K562 (cell line): Measurements from ENCODE around the gene SLC9A3.

Source experiments
- CBX1 ChIP-seq: sonication (generic); IDR thresholded peaks from 2 replicates; pipeline ENCODE4 v1.6.1; 2016; ENCODE audit warnings: antibody characterized with exemption, low read depth, mild to moderate bottlenecking
- CEBPB ChIP-seq: fragments of 450-650 bp; IDR thresholded peaks from 2 replicates; pipeline ENCODE4 v1.6.1; 2016; ENCODE audit warnings: missing genetic modification characterization, missing compliant biosample characterization
- GABPA ChIP-seq: fragments of 200-800 bp; sonication (Bioruptor generic); conservative IDR thresholded peaks from 2 replicates; pipeline ENCODE4 v1.6.1; 2016; ENCODE audit warnings: low read depth, missing genetic modification characterization, missing compliant biosample characterization
- MAFK ChIP-seq: IDR thresholded peaks from 2 replicates; pipeline ENCODE4 v1.6.1; 2011; ENCODE audit warnings: low read length, improper control_type of control experiment
- OTX1 ChIP-seq: fragments of 450-650 bp; formaldehyde crosslinking; IDR thresholded peaks from 2 replicates; pipeline ENCODE4 v1.4.0; 2022; ENCODE audit warnings: mild to moderate bottlenecking
- POLR2AphosphoS5 ChIP-seq: IDR thresholded peaks from 2 replicates; pipeline ENCODE4 v1.6.1; 2011; ENCODE audit warnings: mild to moderate bottlenecking, low read depth, low read length, moderate library complexity; ENCODE audit not compliant: control insufficient read depth, insufficient read depth
- POLR2H ChIP-seq: IDR thresholded peaks from 2 replicates; pipeline ENCODE4 v1.6.1; 2016; ENCODE audit warnings: missing genetic modification characterization, low read depth, mild to moderate bottlenecking, control low read depth, missing compliant biosample characterization, moderate library complexity
- ZFP36 ChIP-seq: fragments of 150-350 bp; IDR thresholded peaks from 2 replicates; pipeline ENCODE4 v1.6.1; 2018; ENCODE audit warnings: low read length, low read depth; ENCODE audit not compliant: partially characterized antibody
- TF ChIP-seq, protein P1 (sequence below), 3 experiments: IDR thresholded peaks in 2 of 3; conservative IDR thresholded peaks in 1 of 3; 2 replicates each; pipeline ENCODE4 v1.5.1; 2011 to 2012; ENCODE audit warnings: low read length in 3 of 3, mild to moderate bottlenecking in 3 of 3, control low read depth in 2 of 3, improper control_type of control experiment in 1 of 3, inconsistent platforms in 1 of 3, low read depth in 1 of 3, mixed read lengths in 1 of 3, moderate library complexity in 1 of 3; ENCODE audit not compliant: insufficient read depth in 2 of 3
- TF ChIP-seq, protein P2 (sequence below): sonication (generic); formaldehyde crosslinking; IDR thresholded peaks from 2 replicates; pipeline ENCODE4 v1.9.0; 2022; ENCODE audit warnings: mild to moderate bottlenecking, missing genetic modification reagents
- TF ChIP-seq, protein P3 (sequence below): sonication (generic); formaldehyde crosslinking; IDR thresholded peaks from 2 replicates; pipeline ENCODE4 v1.8.0; 2022; ENCODE audit warnings: missing genetic modification reagents, mild to moderate bottlenecking, borderline replicate concordance
- TF ChIP-seq, protein P4 (sequence below): fragments of 450-650 bp; IDR thresholded peaks from 2 replicates; pipeline ENCODE4 v1.6.1; 2016; ENCODE audit warnings: low read depth
- TF ChIP-seq, protein P5 (sequence below), 2 experiments: IDR thresholded peaks in 1 of 2; conservative IDR thresholded peaks in 1 of 2; 2 replicates each; pipeline ENCODE4 v1.6.1; 2016; ENCODE audit warnings: low read depth in 2 of 2, mild to moderate bottlenecking in 1 of 2, missing compliant biosample characterization in 1 of 2, missing genetic modification characterization in 1 of 2, moderate library complexity in 1 of 2

DNA sequence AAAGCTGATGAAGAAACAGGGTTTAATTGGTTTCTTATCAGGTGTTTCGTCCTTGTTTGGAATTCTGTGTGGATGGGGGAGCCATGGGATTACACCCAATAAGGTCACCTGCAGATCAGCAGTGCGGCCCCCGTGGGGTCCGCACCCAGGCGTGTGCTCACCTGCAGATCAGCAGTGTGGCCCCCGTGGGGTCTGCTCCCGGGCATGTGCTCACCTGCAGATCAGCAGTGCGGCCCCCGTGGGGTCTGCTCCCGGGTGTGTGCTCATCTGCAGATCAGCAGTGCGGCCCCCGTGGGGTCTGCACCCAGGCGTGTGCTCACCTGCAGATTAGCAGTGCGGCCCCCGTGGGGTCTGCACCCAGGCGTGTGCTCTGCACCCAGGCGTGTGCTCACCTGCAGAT lies 46.2 kb upstream of the SLC9A3 start:
- TF ChIP-seq, protein P1, sequence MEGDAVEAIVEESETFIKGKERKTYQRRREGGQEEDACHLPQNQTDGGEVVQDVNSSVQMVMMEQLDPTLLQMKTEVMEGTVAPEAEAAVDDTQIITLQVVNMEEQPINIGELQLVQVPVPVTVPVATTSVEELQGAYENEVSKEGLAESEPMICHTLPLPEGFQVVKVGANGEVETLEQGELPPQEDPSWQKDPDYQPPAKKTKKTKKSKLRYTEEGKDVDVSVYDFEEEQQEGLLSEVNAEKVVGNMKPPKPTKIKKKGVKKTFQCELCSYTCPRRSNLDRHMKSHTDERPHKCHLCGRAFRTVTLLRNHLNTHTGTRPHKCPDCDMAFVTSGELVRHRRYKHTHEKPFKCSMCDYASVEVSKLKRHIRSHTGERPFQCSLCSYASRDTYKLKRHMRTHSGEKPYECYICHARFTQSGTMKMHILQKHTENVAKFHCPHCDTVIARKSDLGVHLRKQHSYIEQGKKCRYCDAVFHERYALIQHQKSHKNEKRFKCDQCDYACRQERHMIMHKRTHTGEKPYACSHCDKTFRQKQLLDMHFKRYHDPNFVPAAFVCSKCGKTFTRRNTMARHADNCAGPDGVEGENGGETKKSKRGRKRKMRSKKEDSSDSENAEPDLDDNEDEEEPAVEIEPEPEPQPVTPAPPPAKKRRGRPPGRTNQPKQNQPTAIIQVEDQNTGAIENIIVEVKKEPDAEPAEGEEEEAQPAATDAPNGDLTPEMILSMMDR (IDR thresholded peaks at IDR 0.05 in 2 of 3, conservative IDR thresholded peaks at IDR 0.05 in 1 of 3; ENCODE audit: insufficient read depth in 2 of 3, low read depth in 1 of 3, low read length in 3 of 3): no peak
- TF ChIP-seq CEBPB (tag) (no peak), GABPA (tag) (no peak), OTX1 (CRISPR knock-in tag) (no peak), POLR2H (tag) (no peak), ZFP36 (no peak), MAFK (no peak), POLR2AphosphoS5 (no peak), CBX1 (no peak)
- TF ChIP-seq, protein P2, sequence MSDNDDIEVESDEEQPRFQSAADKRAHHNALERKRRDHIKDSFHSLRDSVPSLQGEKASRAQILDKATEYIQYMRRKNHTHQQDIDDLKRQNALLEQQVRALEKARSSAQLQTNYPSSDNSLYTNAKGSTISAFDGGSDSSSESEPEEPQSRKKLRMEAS (CRISPR knock-in tag): no peak
- TF ChIP-seq, protein P3, sequence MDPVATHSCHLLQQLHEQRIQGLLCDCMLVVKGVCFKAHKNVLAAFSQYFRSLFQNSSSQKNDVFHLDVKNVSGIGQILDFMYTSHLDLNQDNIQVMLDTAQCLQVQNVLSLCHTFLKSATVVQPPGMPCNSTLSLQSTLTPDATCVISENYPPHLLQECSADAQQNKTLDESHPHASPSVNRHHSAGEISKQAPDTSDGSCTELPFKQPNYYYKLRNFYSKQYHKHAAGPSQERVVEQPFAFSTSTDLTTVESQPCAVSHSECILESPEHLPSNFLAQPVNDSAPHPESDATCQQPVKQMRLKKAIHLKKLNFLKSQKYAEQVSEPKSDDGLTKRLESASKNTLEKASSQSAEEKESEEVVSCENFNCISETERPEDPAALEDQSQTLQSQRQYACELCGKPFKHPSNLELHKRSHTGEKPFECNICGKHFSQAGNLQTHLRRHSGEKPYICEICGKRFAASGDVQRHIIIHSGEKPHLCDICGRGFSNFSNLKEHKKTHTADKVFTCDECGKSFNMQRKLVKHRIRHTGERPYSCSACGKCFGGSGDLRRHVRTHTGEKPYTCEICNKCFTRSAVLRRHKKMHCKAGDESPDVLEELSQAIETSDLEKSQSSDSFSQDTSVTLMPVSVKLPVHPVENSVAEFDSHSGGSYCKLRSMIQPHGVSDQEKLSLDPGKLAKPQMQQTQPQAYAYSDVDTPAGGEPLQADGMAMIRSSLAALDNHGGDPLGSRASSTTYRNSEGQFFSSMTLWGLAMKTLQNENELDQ (CRISPR knock-in tag): no peak
- TF ChIP-seq, protein P4, sequence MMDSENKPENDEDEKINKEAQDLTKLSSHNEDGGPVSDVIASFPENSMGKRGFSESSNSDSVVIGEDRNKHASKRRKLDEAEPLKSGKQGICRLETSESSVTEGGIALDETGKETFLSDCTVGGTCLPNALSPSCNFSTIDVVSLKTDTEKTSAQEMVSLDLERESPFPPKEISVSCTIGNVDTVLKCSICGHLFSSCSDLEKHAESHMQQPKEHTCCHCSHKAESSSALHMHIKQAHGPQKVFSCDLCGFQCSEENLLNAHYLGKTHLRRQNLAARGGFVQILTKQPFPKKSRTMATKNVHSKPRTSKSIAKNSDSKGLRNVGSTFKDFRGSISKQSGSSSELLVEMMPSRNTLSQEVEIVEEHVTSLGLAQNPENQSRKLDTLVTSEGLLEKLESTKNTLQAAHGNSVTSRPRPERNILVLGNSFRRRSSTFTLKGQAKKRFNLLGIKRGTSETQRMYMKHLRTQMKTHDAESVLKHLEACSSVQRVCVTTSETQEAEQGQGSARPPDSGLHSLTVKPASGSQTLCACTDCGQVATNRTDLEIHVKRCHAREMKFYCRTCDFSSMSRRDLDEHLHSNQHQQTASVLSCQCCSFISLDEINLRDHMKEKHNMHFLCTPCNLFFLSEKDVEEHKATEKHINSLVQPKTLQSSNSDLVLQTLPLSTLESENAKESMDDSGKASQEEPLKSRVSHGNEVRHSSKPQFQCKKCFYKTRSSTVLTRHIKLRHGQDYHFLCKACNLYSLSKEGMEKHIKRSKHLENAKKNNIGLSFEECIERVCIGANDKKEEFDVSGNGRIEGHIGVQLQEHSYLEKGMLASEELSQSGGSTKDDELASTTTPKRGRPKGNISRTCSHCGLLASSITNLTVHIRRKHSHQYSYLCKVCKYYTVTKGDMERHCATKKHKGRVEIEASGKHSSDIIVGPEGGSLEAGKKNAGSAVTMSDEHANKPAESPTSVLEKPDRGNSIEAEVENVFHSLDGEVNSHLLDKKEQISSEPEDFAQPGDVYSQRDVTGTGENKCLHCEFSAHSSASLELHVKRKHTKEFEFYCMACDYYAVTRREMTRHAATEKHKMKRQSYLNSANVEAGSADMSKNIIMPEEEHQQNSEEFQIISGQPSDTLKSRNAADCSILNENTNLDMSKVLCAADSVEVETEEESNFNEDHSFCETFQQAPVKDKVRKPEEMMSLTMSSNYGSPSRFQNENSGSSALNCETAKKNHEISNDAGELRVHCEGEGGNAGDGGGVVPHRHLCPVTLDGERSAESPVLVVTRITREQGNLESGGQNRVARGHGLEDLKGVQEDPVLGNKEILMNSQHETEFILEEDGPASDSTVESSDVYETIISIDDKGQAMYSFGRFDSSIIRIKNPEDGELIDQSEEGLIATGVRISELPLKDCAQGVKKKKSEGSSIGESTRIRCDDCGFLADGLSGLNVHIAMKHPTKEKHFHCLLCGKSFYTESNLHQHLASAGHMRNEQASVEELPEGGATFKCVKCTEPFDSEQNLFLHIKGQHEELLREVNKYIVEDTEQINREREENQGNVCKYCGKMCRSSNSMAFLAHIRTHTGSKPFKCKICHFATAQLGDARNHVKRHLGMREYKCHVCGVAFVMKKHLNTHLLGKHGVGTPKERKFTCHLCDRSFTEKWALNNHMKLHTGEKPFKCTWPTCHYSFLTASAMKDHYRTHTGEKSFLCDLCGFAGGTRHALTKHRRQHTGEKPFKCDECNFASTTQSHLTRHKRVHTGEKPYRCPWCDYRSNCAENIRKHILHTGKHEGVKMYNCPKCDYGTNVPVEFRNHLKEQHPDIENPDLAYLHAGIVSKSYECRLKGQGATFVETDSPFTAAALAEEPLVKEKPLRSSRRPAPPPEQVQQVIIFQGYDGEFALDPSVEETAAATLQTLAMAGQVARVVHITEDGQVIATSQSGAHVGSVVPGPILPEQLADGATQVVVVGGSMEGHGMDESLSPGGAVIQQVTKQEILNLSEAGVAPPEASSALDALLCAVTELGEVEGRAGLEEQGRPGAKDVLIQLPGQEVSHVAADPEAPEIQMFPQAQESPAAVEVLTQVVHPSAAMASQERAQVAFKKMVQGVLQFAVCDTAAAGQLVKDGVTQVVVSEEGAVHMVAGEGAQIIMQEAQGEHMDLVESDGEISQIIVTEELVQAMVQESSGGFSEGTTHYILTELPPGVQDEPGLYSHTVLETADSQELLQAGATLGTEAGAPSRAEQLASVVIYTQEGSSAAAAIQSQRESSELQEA: no peak
- TF ChIP-seq, protein P5, sequence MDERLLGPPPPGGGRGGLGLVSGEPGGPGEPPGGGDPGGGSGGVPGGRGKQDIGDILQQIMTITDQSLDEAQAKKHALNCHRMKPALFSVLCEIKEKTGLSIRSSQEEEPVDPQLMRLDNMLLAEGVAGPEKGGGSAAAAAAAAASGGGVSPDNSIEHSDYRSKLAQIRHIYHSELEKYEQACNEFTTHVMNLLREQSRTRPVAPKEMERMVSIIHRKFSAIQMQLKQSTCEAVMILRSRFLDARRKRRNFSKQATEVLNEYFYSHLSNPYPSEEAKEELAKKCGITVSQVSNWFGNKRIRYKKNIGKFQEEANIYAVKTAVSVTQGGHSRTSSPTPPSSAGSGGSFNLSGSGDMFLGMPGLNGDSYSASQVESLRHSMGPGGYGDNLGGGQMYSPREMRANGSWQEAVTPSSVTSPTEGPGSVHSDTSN (CRISPR knock-in tag; IDR thresholded peaks at IDR 0.05; ENCODE audit: low read depth): no peak
- TF ChIP-seq, protein P5 (tag; conservative IDR thresholded peaks at IDR 0.05; ENCODE audit: low read depth): no peak
